Subcutaneous adipose tissue (tissue), 4 donors: ENCODE results near the gene AUTS2. TPM values are rescaled to one million over a fixed set of nuclear protein-coding genes. Genes with fewer than 3 reads are reported as not detected.

Source experiments
- CTCF ChIP-seq: fragments of 450-650 bp; IDR thresholded peaks from one replicate; pipeline ENCODE4 v1.5.1; 2016; ENCODE audit warnings: low read depth, mild to moderate bottlenecking, control low read depth, antibody characterized with exemption, moderate library complexity
- total RNA-seq, 4 donors: library from RNA; depleted of rRNA; stranded (reverse); fragments of >200 nt; gene quantifications; one replicate each; pipeline ENCODE4 v1.1.0, GENCODE V29; 2016

The AUTS2 gene
- total RNA-seq, 4 donors from 2014 or later: 22.4 to 46.9 (median 27.4) TPM

- no peak for TF ChIP-seq CTCF
Observed at GRCh38 chr7:69813637-69814240, 215.5 kb downstream of the AUTS2 start.

- no peak for TF ChIP-seq CTCF
Observed at GRCh38 chr7:69814421-69814962, 216.2 kb downstream of the AUTS2 start.

GRCh38 chr7:69816501-69816900 lies 218.2 kb downstream of the AUTS2 start:
- TF ChIP-seq CTCF: no peak

GRCh38 chr7:69817121-69817520 lies 218.8 kb downstream of the AUTS2 start:
- no peak for TF ChIP-seq CTCF

GRCh38 chr7:69817841-69818635 lies 219.8 kb downstream of the AUTS2 start:
- TF ChIP-seq CTCF: no peak

GRCh38 chr7:69818636-69819332 lies 220.5 kb downstream of the AUTS2 start:
- no peak for TF ChIP-seq CTCF

- no peak for TF ChIP-seq CTCF
Observed at GRCh38 chr7:69819333-69819705, 221.0 kb downstream of the AUTS2 start.
